HAP-1 (cell line): ENCODE results near the gene SLC16A1.
"Not testable (repeated sequence)": the region's sequence is repeated elsewhere in the genome, so short reads cannot be mapped to it uniquely, and the experiment has no call there.

Experiments used
- DNase-seq, 2 experiments: peaks; one replicate each; pipeline ENCODE4 v3.0.0-alpha.2; 2016 to 2020; ENCODE audit warnings: low spot score in 2 of 2
- H3K27me3 ChIP-seq: fragments of 250-450 bp; sonication (Bioruptor Pico); 2 replicates; pipeline ENCODE4 v1.5.1; 2020; ENCODE audit warnings: low read depth, mild to moderate bottlenecking, moderate library complexity
- H3K36me3 ChIP-seq: fragments of 250-450 bp; sonication (Bioruptor Pico); replicated peaks from 2 replicates; pipeline ENCODE4 v1.5.1; 2020; ENCODE audit warnings: mild to moderate bottlenecking
- H3K4me1 ChIP-seq: fragments of 250-450 bp; sonication (Bioruptor Pico); 2 replicates; pipeline ENCODE4 v1.5.1; 2020; ENCODE audit warnings: mild to moderate bottlenecking
- H3K4me3 ChIP-seq: fragments of 250-450 bp; sonication (Bioruptor Pico); 2 replicates; pipeline ENCODE4 v1.5.1; 2020; ENCODE audit warnings: mild to moderate bottlenecking, moderate library complexity
- H3K9me3 ChIP-seq: fragments of 250-450 bp; sonication (Bioruptor Pico); 2 replicates; pipeline ENCODE4 v1.5.1; 2020; ENCODE audit warnings: mild to moderate bottlenecking, moderate library complexity
- in situ Hi-C: fragments of 300-500 bp; cut with MboI; formaldehyde crosslinking; loops from 3 replicates; pipeline ENCODE4 v1.14.3; 2020; ENCODE audit warnings: low sequenced_read_pairs, inconsistent platforms, mixed read lengths

Gene SLC16A1

DNA sequence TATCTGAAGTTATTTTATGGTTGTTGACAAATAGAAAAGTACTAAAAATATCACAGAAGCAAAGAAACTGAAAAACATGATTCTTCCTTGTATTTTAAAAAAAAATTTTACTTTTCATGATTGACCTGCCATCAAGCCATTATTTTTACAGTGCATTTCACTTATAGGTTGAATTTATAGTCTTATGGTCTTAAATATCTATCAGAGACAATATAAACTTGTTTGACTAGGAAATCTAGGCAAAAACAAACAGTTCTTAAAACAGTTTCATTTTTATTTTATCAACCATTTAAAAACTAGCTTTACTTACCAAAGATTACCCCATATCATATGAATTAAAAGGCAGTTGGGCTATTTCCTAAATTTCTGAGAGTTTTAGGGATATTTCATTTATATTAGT is 59.2 kb downstream of the SLC16A1 start:
- in situ Hi-C loops, result no loop called here
- Histone ChIP-seq H3K36me3 (no peaks in the 10 kb centered on the region), H3K4me3 (no peak overlapping the region), H3K27me3 (no peaks in the 10 kb centered on the region), H3K9me3 (peaks cover 9% of the 10 kb centered on the region), H3K4me1 (no peaks in the 10 kb centered on the region)
- no peak for DNase-seq

DNA sequence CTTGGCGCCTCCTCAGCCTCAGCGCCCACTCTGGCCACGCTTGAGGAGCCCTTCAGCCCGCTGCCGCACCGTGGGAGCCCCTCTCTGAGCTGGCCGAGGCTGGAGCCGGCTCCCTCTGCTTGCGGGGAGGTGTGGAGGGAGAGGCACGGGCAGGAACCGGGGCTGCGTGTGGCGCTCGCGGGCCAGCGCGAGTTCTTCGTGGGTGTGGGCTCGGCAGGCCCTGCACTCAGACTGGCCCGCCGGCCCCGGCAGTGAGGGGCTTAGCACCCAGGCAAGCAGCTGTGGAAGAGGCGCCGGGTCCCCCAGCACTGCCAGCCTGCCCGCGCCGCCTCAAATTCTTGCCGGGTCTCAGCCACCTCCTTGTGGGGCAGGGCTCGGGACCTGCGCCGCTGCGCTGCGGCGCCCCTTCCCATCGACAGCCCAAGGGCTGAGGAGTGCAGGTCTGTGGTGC is 61.4 kb downstream of the SLC16A1 start:
- no peak for DNase-seq
- Histone ChIP-seq H3K36me3 (no peaks in the 10 kb centered on the region), H3K9me3 (peaks cover 9% of the 10 kb centered on the region), H3K4me3 (no peak overlapping the region), H3K27me3 (no peaks in the 10 kb centered on the region), H3K4me1 (peaks cover 2% of the 10 kb centered on the region)
- in situ Hi-C loops, result no loop called here

DNA sequence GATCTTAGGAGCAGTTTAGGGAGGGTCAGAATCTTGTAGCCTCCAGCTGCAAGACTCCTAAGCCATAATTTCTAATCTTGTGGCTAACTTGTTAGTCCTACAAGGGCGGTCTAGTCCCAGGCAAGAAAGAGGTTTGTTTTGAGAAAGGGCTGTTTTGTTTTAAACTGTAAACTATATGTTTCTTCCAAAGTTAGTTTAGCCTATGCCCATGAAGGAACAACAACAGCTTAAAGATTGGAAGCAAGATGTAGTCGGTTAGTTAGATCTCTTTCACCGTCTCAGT is 62.0 kb downstream of the SLC16A1 start:
- peaks cover 4% of the 10 kb centered on the region for H3K4me1 ChIP-seq
- no peaks in the 10 kb centered on the region for H3K36me3 ChIP-seq
- no peak overlapping the region for H3K4me3 ChIP-seq
- in situ Hi-C loops, result no loop called here
- no peaks in the 10 kb centered on the region for H3K27me3 ChIP-seq
- no peak for DNase-seq
- H3K9me3 ChIP-seq, result peaks cover 7% of the 10 kb centered on the region

DNA sequence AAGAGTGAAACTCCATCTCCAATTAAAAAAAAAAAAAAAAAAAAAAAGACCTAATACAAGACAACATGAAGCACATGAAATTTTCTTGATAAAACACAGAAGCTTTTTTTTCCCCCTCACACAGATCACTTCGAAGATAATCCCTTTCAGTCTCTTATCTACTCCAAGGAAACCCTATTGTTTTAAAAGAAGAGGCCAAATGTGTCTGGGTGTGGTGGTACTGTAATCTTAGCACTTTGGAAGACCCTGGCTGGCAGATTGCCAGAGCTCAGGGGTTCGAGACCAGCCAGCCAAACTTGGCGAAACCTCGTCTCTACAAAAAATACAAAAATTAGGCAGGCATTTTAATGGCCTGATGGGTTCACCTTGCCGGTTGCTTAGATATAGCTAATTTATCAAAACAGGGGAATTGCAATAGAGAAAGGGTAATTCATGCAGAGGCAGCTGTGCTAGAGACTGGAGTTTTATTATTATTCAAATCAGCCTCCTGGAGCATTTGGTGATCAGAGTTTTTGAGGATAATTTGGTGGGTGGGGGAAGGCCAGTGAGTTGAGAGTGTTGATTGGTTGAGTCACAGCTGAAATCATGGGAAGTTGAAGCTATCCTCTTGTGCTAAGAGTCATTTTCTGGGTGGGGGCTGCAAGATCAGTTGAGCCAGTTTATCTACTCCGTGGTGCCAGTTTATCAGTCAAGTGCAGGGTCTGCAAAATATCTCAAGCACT is 62.5 kb downstream of the SLC16A1 start:
- in situ Hi-C loops, result no loop called here
- no peaks in the 10 kb centered on the region for H3K36me3 ChIP-seq
- H3K9me3 ChIP-seq, result peaks cover 7% of the 10 kb centered on the region
- no peaks in the 10 kb centered on the region for H3K27me3 ChIP-seq
- peaks cover 4% of the 10 kb centered on the region for H3K4me1 ChIP-seq
- no peak for DNase-seq
- no peak overlapping the region for H3K4me3 ChIP-seq

DNA sequence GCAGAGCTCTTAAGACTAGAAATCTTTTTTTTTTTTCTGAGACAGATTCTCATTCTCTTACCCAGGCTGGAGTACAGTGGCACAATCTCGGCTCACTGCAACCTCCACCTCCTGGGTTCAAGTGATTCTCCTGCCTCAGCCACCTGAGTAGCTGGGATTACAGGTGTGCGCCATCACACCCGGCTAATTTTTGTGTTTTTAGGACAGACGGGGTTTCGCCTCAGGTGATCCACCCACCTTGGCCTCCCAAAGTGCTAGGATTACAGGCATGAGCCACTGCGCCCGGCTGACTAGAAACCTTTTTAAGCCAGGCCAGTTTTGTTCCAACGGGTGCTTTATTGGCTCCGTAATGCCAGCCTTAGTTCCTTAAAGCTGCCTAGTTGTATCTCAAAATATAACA is 66.1 kb downstream of the SLC16A1 start:
- DNase-seq, in situ Hi-C loops, H3K27me3 ChIP-seq, H3K9me3 ChIP-seq, H3K4me1 ChIP-seq, H3K4me3 ChIP-seq, H3K36me3 ChIP-seq: not testable (repeated sequence)

DNA sequence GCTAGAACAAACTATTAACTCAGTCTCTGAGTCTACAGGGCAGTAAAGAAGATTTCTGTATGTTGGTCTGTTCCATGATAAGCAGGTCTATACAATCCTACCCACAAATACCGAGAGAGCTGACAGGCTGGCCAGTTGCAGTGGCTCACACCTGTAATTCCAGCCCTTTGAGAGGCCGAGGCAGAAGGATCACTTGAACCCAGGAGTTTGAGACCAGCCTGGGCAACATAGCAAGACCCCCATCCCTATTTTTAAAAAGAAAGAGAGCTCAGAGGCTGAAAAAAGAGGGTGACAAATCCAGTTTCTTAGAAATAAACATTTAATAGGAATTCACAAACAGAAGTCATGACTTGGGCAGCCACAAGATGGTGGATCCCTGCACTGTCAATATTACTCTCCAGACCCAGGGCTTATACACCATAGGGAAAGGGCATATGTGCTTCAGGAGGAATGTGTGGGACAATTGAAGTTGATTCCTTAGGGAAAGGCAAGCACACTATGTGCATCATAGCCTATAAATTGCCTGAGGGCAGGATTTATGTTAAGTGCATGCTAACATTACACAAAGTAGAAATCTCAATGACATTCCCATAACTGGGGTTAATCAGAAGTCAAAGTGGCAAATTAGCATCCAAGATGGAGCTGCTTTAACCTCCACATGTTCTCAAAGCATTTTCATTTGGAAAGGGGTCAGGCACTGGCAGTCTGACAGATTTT is 66.8 kb downstream of the SLC16A1 start:
- in situ Hi-C loops, result no loop called here
- no peaks in the 10 kb centered on the region for H3K36me3 ChIP-seq
- DNase-seq, result peak; percentile 48 to 80
- H3K27me3 ChIP-seq, result no peaks in the 10 kb centered on the region
- H3K4me1 ChIP-seq, result peaks cover 4% of the 10 kb centered on the region
- peaks cover 4% of the 10 kb centered on the region for H3K9me3 ChIP-seq
- H3K4me3 ChIP-seq, result no peak overlapping the region

DNA sequence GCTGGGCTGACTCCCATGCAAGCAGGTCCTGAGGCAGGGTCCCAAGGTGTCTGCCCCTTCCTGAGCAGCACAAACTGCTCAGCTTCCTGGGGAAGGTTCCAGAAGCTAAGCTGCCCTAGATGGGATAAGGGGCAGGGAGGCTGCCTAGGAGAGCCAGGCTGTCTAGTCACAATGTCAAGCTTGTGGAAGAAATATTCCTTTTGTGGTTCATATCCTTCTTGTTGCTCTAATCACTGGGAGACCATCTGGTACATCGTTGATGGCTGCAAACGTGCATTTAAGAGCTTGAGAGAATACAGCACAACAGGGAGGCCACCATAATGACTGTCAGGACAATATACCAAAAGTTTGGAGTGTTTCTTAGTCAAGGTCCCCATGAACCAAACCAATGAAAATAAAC is 67.4 kb downstream of the SLC16A1 start:
- peaks cover 4% of the 10 kb centered on the region for H3K4me1 ChIP-seq
- DNase-seq, result no peak
- in situ Hi-C loops, result no loop called here
- H3K4me3 ChIP-seq, result no peak overlapping the region
- peaks cover 2% of the 10 kb centered on the region; the same call in 1 of the 2 replicates for H3K9me3 ChIP-seq
- H3K36me3 ChIP-seq, result no peaks in the 10 kb centered on the region
- H3K27me3 ChIP-seq, result no peaks in the 10 kb centered on the region

DNA sequence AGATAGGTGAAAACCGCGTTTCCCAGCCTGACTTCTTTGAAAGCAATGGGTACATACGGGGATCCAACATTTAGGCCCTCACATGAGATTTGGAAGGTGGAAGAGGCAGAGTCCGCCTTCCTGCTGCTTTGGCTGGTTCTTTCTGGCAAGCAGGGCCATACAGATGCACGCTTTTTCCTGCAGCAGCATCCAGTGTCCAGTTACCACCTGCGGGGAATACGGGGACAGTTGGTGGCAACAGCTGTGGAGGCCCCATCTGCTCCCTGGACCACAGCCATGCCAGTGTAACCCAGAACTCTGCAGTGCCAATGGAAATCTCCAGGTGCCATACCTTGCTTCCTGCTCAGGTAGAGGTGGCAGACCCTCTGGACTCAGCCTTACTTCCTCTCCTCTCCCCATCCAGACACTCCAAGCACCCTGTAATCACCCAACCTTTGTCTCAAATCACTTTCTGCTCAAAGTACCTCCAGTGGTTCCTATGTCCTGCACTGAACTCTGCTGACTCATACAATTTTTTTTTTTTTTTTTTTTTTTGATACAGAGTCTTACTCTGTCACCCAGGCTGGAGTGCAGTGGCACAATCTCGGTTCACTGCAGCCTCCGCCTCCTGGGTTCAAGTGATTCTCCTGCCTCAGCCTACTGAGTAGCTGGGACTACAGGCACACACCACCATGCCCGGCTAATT is 68.3 kb downstream of the SLC16A1 start:
- in situ Hi-C loops, result no loop called here
- no peak overlapping the region for H3K4me3 ChIP-seq
- no peaks in the 10 kb centered on the region for H3K9me3 ChIP-seq
- peaks cover 4% of the 10 kb centered on the region for H3K4me1 ChIP-seq
- DNase-seq, result no peak
- H3K36me3 ChIP-seq, result no peaks in the 10 kb centered on the region
- H3K27me3 ChIP-seq, result no peaks in the 10 kb centered on the region

DNA sequence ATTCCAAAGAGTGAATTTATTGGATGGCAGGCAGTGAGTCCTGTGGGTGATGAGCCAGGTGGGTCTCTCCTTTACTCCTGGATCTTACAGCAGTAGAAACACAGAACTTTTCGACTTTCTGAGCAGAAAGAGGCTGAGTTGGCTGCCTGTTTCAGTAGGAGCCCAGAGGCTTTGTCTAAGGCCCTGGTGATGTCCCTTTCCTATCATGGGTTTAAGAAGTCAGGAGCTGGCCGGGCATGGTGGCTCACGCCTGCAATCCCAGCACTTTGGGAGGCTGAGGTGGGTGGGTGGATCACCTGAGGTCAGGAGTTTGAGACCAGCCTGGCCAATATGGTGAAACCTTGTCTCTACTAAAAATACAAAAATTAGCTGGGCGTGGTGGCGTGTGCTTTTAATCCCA is 71.0 kb downstream of the SLC16A1 start:
- not testable (repeated sequence) for DNase-seq, H3K36me3 ChIP-seq, H3K27me3 ChIP-seq, H3K4me3 ChIP-seq, H3K9me3 ChIP-seq, H3K4me1 ChIP-seq
- in situ Hi-C loops, result loop anchor here (5.0 kb wide), 1 partner anchor 157 kb away; no protein-coding TSS in a partner anchor

DNA sequence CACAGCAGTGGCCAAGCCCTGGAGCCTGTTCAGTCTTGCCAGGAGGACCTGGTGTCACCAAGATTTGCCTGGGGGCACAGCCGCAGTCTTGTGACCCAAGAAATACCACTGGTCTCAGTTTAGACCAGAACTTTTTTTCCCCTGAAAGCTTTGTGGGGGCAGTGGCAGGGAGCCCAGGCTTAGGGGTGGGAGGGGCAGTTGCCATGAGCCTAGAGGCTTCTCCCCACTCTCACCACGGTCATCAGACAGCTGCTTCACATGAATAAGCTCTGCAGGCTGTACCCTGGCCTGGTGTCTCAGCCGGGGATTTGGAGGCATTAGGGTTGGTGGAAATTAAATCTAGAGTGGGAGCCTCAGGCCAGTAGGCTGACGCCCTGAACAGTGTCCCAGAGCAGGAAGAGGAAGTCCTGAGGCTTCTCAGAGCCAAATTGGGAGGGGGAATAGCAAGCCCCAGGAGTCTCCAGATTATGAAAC is 73.7 kb downstream of the SLC16A1 start:
- no peak for DNase-seq
- no peaks in the 10 kb centered on the region for H3K27me3 ChIP-seq
- no peaks in the 10 kb centered on the region for H3K36me3 ChIP-seq
- in situ Hi-C loops, result loop anchor here (5.0 kb wide), 1 partner anchor 160 kb away; no protein-coding TSS in a partner anchor
- H3K4me1 ChIP-seq, result peaks cover 4% of the 10 kb centered on the region
- H3K4me3 ChIP-seq, result no peak overlapping the region
- no peaks in the 10 kb centered on the region for H3K9me3 ChIP-seq

DNA sequence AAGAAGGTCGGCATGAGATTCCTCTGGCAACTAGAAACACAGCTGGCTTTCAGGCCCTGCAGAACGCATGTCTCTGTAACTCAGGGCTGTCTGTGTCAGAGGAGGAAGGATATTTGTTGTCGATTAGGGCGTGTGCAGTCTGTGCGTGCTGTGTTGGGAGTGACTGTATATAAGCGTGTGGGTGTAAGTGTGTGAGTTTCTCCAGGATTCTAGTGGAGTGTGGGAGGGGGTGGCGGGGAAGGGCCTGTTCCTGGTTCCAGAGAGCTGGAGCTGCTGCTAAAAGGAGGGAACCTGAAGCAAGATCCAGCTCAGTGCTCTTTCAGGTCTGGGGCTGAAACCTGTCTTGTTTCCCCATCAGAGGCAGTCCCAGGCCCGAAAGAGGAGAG is 74.3 kb downstream of the SLC16A1 start:
- peaks cover 4% of the 10 kb centered on the region for H3K4me1 ChIP-seq
- H3K36me3 ChIP-seq, result no peaks in the 10 kb centered on the region
- H3K27me3 ChIP-seq, result no peaks in the 10 kb centered on the region
- in situ Hi-C loops, result loop anchor here (5.0 kb wide), 1 partner anchor 161 kb away; no protein-coding TSS in a partner anchor
- H3K4me3 ChIP-seq, result no peak overlapping the region
- no peaks in the 10 kb centered on the region for H3K9me3 ChIP-seq
- no peak for DNase-seq

DNA sequence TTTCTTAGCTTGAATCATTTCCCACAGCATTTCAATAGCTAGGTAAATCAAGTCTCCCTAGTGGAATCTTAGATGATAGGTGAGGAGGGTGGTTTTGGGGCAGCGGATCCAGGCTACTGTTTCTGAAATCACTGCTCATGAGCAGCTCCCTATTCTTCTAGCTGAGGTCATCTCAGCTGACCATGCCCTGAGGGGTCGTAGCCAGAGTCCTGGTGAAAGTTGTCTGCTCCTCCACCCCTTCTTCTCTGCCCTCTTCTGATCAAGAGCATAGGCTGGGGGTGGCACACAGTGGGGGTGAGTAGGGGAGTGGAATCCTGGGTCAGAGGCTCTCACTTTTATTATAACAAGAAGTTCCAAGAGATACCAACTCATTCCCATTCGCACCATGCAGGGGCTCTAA is 76.2 kb downstream of the SLC16A1 start:
- H3K4me1 ChIP-seq, result peaks cover 4% of the 10 kb centered on the region; the same call in 1 of the 2 replicates
- no peaks in the 10 kb centered on the region for H3K9me3 ChIP-seq
- H3K4me3 ChIP-seq, result no peak overlapping the region
- no peak for DNase-seq
- no peaks in the 10 kb centered on the region for H3K36me3 ChIP-seq
- H3K27me3 ChIP-seq, result no peaks in the 10 kb centered on the region
- in situ Hi-C loops, result loop anchor here (5.0 kb wide), 1 partner anchor 162 kb away; no protein-coding TSS in a partner anchor

DNA sequence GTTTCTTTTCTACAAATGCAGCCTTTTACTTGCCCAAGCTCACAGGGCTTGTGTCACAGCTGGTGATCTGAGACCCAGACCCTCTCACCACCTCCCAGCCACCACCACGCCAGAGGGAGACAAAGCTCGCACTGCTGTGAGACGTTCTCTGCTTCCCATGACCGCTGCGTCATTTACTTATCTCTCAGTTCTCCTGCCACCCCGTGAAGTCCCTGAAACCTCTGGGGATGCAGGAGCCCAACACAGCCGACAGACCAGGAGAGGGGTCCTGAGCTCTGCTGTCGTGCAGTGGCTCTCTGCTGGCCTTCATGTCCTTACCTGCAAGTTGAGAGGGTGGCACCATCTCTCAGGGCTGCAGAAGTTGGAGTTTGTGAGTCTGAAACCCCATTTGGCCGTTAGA is 77.7 kb downstream of the SLC16A1 start:
- no peak overlapping the region for H3K4me3 ChIP-seq
- no peaks in the 10 kb centered on the region for H3K9me3 ChIP-seq
- DNase-seq, result no peak
- peaks cover 6% of the 10 kb centered on the region for H3K4me1 ChIP-seq
- H3K36me3 ChIP-seq, result no peaks in the 10 kb centered on the region
- no peaks in the 10 kb centered on the region for H3K27me3 ChIP-seq
- in situ Hi-C loops, result no loop called here

DNA sequence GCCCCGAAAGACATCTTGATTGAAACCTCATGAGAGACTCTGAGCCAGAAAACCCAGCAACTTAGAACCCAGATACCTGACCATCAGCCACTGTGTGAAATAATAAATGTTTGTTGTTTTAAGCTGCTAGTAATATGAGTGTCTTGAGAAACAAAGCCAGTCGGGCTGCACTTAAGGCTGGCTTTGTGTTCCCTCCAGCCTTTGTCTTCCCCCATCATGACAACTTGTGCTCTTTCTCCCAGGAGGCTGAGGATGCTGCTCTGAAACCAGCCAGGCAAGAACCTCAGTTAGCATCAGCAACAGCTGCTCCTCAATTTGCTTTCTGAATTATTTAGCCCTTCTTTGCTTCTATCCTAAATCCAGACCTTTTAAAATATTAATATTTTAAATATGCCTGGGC is 78.2 kb downstream of the SLC16A1 start:
- no peaks in the 10 kb centered on the region for H3K27me3 ChIP-seq
- H3K4me1 ChIP-seq, result peaks cover 11% of the 10 kb centered on the region
- no peaks in the 10 kb centered on the region for H3K36me3 ChIP-seq
- in situ Hi-C loops, result no loop called here
- H3K4me3 ChIP-seq, result no peak overlapping the region
- no peaks in the 10 kb centered on the region for H3K9me3 ChIP-seq
- DNase-seq, result no peak
